Measurements from ENCODE around the gene ADGRG1.

The ADGRG1 gene

GRCh38 chr16:57608462-57609113, 19.8 kb upstream of the ADGRG1 start:
- Histone ChIP-seq H3K4me3 (ENCODE audit: low read length) (no peak overlapping the region), H3K4me1 (ENCODE audit: control insufficient read depth, insufficient read depth, low read length) (no peaks in the 10 kb centered on the region), H3K27me3 (ENCODE audit: control insufficient read depth, insufficient read depth, low read length) (no peaks in the 10 kb centered on the region), H3K36me3 (ENCODE audit: control insufficient read depth, insufficient read depth, low read length) (no peaks in the 10 kb centered on the region), H3K9ac (ENCODE audit: low read length) (no peak overlapping the region), H3K27ac (ENCODE audit: low read depth, low read length) (no peak overlapping the region)

- H3K27me3 ChIP-seq (ENCODE audit: control insufficient read depth, insufficient read depth, low read length): no peaks in the 10 kb centered on the region
- no peak overlapping the region for H3K27ac ChIP-seq (ENCODE audit: low read depth, low read length)
- H3K4me3 ChIP-seq (ENCODE audit: low read length): no peak overlapping the region
- H3K4me1 ChIP-seq (ENCODE audit: control insufficient read depth, insufficient read depth, low read length): no peaks in the 10 kb centered on the region
- H3K9ac ChIP-seq (ENCODE audit: low read length): no peak overlapping the region
- H3K36me3 ChIP-seq (ENCODE audit: control insufficient read depth, insufficient read depth, low read length): no peaks in the 10 kb centered on the region
Measured at GRCh38 chr16:57609541-57610401, 18.7 kb upstream of the ADGRG1 start.

- Histone ChIP-seq H3K27me3 (ENCODE audit: control insufficient read depth, insufficient read depth, low read length) (no peaks in the 10 kb centered on the region), H3K27ac (ENCODE audit: low read depth, low read length) (no peak overlapping the region), H3K9ac (ENCODE audit: low read length) (no peak overlapping the region), H3K36me3 (ENCODE audit: control insufficient read depth, insufficient read depth, low read length) (no peaks in the 10 kb centered on the region), H3K4me1 (ENCODE audit: control insufficient read depth, insufficient read depth, low read length) (no peaks in the 10 kb centered on the region), H3K4me3 (ENCODE audit: low read length) (no peak overlapping the region)
Measured at GRCh38 chr16:57610611-57611010, 17.8 kb upstream of the ADGRG1 start.

- Histone ChIP-seq H3K4me3 (ENCODE audit: low read length) (no peak overlapping the region), H3K27me3 (ENCODE audit: control insufficient read depth, insufficient read depth, low read length) (no peaks in the 10 kb centered on the region), H3K27ac (ENCODE audit: low read depth, low read length) (no peak overlapping the region), H3K4me1 (ENCODE audit: control insufficient read depth, insufficient read depth, low read length) (no peaks in the 10 kb centered on the region), H3K9ac (ENCODE audit: low read length) (no peak overlapping the region), H3K36me3 (ENCODE audit: control insufficient read depth, insufficient read depth, low read length) (no peaks in the 10 kb centered on the region)
Measured at GRCh38 chr16:57611181-57611580, 17.2 kb upstream of the ADGRG1 start.

GRCh38 chr16:57611706-57612105, 16.7 kb upstream of the ADGRG1 start:
- no peak overlapping the region for H3K27ac ChIP-seq (ENCODE audit: low read depth, low read length)
- no peaks in the 10 kb centered on the region for H3K27me3 ChIP-seq (ENCODE audit: control insufficient read depth, insufficient read depth, low read length)
- no peak overlapping the region for H3K4me3 ChIP-seq (ENCODE audit: low read length)
- no peaks in the 10 kb centered on the region for H3K36me3 ChIP-seq (ENCODE audit: control insufficient read depth, insufficient read depth, low read length)
- H3K4me1 ChIP-seq (ENCODE audit: control insufficient read depth, insufficient read depth, low read length): no peaks in the 10 kb centered on the region
- no peak overlapping the region for H3K9ac ChIP-seq (ENCODE audit: low read length)

GRCh38 chr16:57612494-57612893, 15.9 kb upstream of the ADGRG1 start:
- no peaks in the 10 kb centered on the region for H3K27me3 ChIP-seq (ENCODE audit: control insufficient read depth, insufficient read depth, low read length)
- H3K4me3 ChIP-seq (ENCODE audit: low read length): no peak overlapping the region
- H3K9ac ChIP-seq (ENCODE audit: low read length): no peak overlapping the region
- no peaks in the 10 kb centered on the region for H3K36me3 ChIP-seq (ENCODE audit: control insufficient read depth, insufficient read depth, low read length)
- H3K27ac ChIP-seq (ENCODE audit: low read depth, low read length): no peak overlapping the region
- H3K4me1 ChIP-seq (ENCODE audit: control insufficient read depth, insufficient read depth, low read length): no peaks in the 10 kb centered on the region

- no peak overlapping the region for H3K4me3 ChIP-seq (ENCODE audit: low read length)
- no peak overlapping the region for H3K27ac ChIP-seq (ENCODE audit: low read depth, low read length)
- H3K4me1 ChIP-seq (ENCODE audit: control insufficient read depth, insufficient read depth, low read length): no peaks in the 10 kb centered on the region
- no peak overlapping the region for H3K9ac ChIP-seq (ENCODE audit: low read length)
- no peaks in the 10 kb centered on the region for H3K36me3 ChIP-seq (ENCODE audit: control insufficient read depth, insufficient read depth, low read length)
- H3K27me3 ChIP-seq (ENCODE audit: control insufficient read depth, insufficient read depth, low read length): no peaks in the 10 kb centered on the region
Measured at GRCh38 chr16:57613514-57613913, 14.9 kb upstream of the ADGRG1 start.

GRCh38 chr16:57614536-57614935, 13.9 kb upstream of the ADGRG1 start:
- Histone ChIP-seq H3K27ac (ENCODE audit: low read depth, low read length) (no peak overlapping the region), H3K36me3 (ENCODE audit: control insufficient read depth, insufficient read depth, low read length) (no peaks in the 10 kb centered on the region)

GRCh38 chr16:57614944-57615343, 13.5 kb upstream of the ADGRG1 start:
- H3K4me3 ChIP-seq (ENCODE audit: low read length): no peak overlapping the region
- H3K9ac ChIP-seq (ENCODE audit: low read length): no peak overlapping the region
- no peaks in the 10 kb centered on the region for H3K4me1 ChIP-seq (ENCODE audit: control insufficient read depth, insufficient read depth, low read length)
- H3K27me3 ChIP-seq (ENCODE audit: control insufficient read depth, insufficient read depth, low read length): no peaks in the 10 kb centered on the region
- no peaks in the 10 kb centered on the region for H3K36me3 ChIP-seq (ENCODE audit: control insufficient read depth, insufficient read depth, low read length)
- no peak overlapping the region for H3K27ac ChIP-seq (ENCODE audit: low read depth, low read length)

More at GRCh38 chr16:57614536-57614935, 13.9 kb upstream of the ADGRG1 start:
- Histone ChIP-seq H3K4me3 (ENCODE audit: low read length) (no peak overlapping the region), H3K27me3 (ENCODE audit: control insufficient read depth, insufficient read depth, low read length) (no peaks in the 10 kb centered on the region), H3K9ac (ENCODE audit: low read length) (no peak overlapping the region), H3K4me1 (ENCODE audit: control insufficient read depth, insufficient read depth, low read length) (no peaks in the 10 kb centered on the region)

GRCh38 chr16:57615813-57616212, 12.6 kb upstream of the ADGRG1 start:
- Histone ChIP-seq H3K27ac (ENCODE audit: low read depth, low read length) (no peak overlapping the region), H3K4me1 (ENCODE audit: control insufficient read depth, insufficient read depth, low read length) (no peaks in the 10 kb centered on the region), H3K36me3 (ENCODE audit: control insufficient read depth, insufficient read depth, low read length) (no peaks in the 10 kb centered on the region), H3K27me3 (ENCODE audit: control insufficient read depth, insufficient read depth, low read length) (no peaks in the 10 kb centered on the region), H3K4me3 (ENCODE audit: low read length) (no peak overlapping the region), H3K9ac (ENCODE audit: low read length) (no peak overlapping the region)

- Histone ChIP-seq H3K27me3 (ENCODE audit: control insufficient read depth, insufficient read depth, low read length) (no peaks in the 10 kb centered on the region), H3K27ac (ENCODE audit: low read depth, low read length) (no peak overlapping the region), H3K4me3 (ENCODE audit: low read length) (no peak overlapping the region), H3K9ac (ENCODE audit: low read length) (no peak overlapping the region), H3K36me3 (ENCODE audit: control insufficient read depth, insufficient read depth, low read length) (no peaks in the 10 kb centered on the region), H3K4me1 (ENCODE audit: control insufficient read depth, insufficient read depth, low read length) (no peaks in the 10 kb centered on the region)
Measured at GRCh38 chr16:57616241-57616640, 12.2 kb upstream of the ADGRG1 start.

GRCh38 chr16:57616876-57617275, 11.6 kb upstream of the ADGRG1 start:
- no peak overlapping the region for H3K9ac ChIP-seq (ENCODE audit: low read length)
- H3K27me3 ChIP-seq (ENCODE audit: control insufficient read depth, insufficient read depth, low read length): no peaks in the 10 kb centered on the region
- H3K4me1 ChIP-seq (ENCODE audit: control insufficient read depth, insufficient read depth, low read length): no peaks in the 10 kb centered on the region
- H3K27ac ChIP-seq (ENCODE audit: low read depth, low read length): no peak overlapping the region
- H3K4me3 ChIP-seq (ENCODE audit: low read length): no peak overlapping the region
- H3K36me3 ChIP-seq (ENCODE audit: control insufficient read depth, insufficient read depth, low read length): no peaks in the 10 kb centered on the region

Measured in rectal smooth muscle tissue (tissue), 1 donor.